GM18499 (cell line): Measurements from ENCODE around the gene ACSM6.
"Not testable (repeated sequence)": the region's sequence is repeated elsewhere in the genome, so short reads cannot be mapped to it uniquely, and the experiment has no call there.

Experiments used
- ATAC-seq: cut with Tn5 transposase; IDR thresholded peaks from one replicate; pipeline ENCODE4 v1.9.1; 2021; ENCODE audit warnings: moderate number of reproducible peaks; ENCODE audit not compliant: insufficient read depth, unreplicated experiment

ACSM6 gene, protein sequence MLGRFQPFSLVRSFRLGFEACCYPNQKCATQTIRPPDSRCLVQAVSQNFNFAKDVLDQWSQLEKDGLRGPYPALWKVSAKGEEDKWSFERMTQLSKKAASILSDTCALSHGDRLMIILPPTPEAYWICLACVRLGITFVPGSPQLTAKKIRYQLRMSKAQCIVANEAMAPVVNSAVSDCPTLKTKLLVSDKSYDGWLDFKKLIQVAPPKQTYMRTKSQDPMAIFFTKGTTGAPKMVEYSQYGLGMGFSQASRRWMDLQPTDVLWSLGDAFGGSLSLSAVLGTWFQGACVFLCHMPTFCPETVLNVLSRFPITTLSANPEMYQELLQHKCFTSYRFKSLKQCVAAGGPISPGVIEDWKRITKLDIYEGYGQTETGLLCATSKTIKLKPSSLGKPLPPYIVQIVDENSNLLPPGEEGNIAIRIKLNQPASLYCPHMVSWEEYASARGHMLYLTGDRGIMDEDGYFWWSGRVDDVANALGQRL

DNA sequence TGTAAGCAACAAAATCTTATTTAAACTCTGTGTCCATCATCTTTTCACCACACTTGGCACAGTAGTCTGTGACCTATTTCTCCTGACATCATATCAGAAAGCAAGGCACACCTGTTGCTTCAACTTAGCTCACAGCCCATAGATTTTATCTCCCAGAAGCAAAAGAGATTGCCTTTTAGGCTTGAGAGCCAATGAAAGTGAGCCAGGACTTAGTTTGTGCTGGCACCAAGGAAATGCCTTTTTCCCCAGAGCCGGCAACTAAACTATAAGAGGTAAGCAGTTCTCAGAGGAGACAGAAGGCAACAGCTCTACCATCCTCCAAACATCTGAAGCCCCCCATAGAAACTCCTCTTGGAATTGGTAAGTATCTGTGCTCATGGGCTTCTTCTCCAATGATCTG is at the start of gene ACSM6:
TSS of gene ACSM6 (plus strand) at position 295 of the 400 bp plus-strand sequence. CDS start 248 bp downstream, outside the sequence.
- no peak for ATAC-seq

DNA sequence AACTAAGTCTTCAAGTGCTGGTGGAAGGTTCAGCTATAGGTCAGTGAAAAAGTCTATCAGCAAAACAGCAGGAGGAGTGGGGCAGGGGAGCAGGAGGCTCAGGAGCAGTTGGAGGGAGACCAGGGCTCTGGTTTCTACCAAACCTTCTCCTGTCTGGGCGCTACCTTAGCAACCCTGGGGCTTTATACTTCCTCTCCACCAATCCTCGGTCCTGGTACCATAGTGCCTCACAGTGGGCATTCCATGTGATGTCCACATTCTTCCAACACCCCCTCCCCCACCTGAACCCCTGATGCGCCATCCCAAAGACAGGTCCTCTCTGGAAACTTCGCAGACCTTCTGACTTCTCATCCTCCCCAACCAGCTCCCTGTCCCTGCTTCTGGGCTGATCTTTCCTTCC is 25.3 kb upstream of the ACSM6 start:
- no peak for ATAC-seq

DNA sequence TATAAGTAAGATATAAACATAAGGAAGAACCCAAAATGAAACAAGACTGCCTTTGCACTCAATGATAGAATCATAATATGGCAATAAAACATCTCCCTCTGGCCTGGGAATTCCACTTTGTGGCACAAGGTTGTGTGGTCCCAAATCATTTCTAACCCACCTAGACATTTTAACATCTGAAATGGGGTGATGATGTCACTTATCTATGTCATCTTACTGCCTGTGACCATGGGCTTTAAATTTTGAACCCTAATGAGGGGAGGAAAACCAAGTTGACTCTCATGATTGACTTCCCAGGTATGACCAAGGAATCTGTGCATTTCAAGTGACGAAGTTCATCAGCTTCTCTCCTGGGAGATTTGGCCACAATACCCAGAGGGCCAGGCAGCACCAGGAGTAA is 24.5 kb upstream of the ACSM6 start:
- no peak for ATAC-seq

DNA sequence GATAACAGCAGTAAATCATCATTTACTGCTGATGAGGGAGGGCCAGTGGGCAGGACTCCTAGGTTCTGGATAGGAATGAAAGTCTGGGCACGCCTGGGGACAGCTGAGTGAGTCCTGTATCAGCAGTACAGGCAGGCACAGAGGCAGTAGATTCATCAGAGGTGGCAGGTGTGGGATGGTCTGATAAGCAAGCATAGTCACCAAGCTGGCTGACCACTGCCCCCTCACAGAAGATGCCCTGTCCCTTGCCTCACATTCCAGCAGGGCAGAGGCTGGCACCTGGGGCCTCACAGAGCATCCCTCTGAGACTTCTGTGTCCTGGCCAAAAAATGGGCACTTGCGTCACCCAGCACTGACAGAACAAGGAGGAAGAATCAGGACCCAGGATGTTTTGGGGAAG is 23.2 kb upstream of the ACSM6 start:
- no peak for ATAC-seq

DNA sequence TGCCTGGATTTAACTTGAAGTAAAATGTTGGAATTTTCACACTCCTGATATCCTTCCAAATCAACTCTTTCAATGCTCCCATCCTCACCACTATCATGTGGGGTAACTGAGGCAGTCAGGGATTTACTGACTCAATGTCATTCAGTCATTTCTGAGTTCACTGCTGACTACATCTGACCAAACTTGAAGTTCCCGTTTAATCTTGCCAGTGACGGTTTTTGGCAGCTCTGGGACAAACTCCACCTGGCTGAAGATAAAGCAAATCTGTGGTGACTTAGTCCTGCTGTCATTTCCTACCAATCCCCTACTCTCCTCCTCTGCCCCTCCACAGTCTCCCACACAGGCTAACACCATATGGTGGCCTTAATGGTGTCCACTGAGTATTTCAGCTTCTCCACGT is 22.7 kb upstream of the ACSM6 start:
- no peak for ATAC-seq

DNA sequence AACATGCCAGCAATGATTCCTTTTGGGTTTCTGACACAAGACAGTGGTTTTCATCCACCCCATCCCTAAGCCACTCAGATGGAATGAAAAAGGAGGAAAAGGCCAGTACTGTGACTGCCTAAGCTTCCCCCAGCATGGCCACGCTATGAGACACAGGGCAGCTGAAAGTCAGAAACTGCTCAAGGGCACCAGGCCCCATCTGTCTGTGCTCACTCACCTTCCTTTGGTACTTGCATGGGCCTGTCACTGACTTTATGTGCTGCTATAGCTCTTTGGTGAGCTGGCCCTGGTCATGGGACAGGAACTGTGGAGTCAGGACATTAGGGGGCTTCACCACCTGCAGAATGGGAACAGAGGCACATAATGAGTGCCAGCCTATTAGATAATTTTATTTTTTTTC is 21.2 kb upstream of the ACSM6 start:
- no peak for ATAC-seq

DNA sequence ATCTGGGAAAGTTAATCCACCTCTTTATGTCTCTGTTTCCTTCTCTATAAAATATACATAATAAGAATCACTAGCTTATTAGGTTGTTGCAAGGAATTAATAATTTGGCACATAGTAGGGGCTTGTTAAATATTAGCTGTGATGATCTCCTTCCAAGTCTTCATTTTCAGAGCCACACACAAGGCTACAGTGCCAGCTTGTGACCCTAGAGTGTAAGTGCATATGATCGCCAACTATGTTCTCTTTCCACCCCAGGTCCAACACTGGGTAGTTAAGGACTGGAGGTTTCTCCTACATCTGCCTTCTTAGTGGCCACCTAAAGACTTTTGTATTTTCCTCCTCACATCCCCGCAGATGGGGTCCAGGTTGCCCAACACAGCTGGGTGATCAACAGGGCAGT is 17.9 kb upstream of the ACSM6 start:
- no peak for ATAC-seq

DNA sequence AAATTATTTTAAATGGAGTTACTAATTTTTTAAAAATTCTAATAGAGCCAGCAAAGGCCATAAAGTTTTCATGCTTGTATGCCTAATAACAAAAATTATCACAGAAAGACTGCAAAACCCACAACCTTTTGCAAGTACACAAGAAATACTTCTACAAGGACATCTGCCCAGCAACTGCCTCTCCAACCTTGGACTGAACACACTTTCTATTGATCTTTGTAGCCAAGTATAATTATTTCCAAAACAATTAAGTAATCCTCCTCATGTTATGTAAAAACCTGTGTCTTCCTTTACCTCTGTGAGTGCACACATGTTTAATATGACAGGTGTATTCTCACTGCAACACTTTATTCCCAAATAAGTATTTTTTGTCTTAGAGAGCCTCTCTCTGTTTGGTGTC is 16.6 kb upstream of the ACSM6 start:
- ATAC-seq = no peak

DNA sequence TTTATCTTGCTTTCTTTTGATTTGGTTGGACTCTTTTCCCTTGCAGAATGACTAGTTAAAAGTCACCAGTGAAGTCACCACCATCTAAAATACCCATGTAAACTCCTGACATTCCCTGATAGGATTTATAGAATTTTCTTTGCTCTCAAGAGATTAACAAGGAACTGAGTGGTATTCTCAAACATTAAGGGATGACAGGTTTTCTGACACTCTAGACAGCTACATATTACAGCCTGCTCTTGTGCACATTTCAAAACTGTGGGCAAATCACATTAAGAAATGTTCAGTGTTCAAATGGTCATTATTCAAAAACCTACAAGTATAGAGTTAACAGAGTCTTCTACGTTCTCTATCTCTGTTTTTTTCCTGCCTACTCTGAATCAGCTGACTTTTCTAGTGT is 15.8 kb upstream of the ACSM6 start:
- no peak for ATAC-seq

DNA sequence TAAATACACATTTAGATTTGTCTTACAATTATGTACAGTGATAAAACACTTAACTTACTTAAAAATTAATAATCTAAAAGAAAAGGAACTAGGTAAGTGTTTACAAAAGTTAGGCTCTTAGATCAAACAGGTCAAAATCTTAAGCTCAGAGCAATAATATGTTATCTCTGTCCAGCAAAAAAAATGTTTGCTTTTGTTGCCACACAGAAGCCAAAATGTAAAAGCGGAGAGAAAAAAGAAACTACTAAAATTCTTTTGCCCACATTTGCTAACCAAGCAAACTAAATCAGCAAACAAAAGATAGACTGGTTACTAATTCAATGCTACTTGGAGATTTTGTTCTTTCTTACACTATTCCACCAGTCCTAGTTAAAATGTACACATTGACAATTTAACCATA is 15.2 kb upstream of the ACSM6 start:
- no peak for ATAC-seq

DNA sequence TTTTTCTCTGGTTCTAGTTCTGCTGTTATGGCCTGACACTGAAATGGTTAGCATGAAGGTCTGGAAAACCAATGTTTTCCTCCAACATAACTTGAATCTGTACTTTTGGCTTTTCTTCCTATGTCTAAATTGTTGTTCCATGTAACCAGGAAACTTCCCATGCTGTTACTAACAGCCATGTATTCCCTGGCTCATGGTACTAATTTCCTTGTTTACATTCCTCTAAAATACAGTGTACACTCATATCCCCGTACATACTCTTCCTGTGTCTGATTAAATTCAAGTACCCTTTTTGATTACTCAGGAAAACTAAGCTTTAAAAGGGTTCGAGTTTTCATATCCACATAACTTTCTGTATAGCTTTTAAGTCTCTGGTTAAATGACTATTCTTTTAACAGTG is 12.3 kb upstream of the ACSM6 start:
- ATAC-seq = no peak

DNA sequence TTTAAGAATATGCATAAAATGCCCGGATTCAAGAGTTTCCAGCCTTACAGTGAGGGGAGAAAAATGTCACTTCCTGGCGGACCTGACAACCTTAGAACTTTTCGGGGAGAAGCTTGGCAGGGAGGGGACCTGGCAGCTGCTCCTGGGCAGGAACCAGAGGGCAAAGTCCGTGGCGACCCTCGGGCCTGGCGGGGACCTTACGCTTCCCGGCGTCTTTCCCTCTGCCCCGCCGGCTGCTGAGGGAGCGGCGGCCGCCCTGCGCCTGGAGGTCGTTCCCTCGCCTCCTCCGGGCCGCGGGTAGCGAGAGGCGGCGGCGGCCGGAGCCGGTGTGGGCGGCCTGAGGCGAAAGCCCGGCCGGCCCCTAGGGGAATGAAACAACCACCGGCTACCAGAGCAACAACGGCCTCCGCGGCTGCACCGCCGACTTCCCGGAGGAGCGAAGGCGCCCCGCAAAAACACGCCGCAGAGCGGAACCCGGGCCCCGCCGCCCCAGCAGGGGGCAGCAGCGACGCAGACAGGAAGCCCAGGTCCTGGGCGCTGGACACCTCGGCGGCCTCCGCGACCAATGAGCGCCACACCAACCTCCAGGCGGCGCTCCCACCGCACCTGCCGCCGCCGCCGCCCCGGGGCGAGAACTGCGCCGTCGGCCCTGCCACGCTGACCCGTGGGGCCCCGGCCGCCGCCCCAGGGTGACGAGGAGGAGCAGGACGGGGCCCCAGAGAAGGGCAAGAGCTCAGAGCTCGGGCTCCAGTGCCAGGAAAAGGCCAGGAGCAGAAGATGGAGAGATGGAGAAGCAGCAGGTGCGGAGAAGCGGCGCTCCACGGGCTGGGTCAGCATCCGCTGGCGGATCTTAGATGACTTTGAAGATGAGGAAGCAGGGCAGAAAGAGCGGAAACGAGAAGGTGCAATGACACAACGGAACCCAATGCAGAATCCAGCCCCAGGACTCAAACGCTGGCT is 10.5 kb upstream of the ACSM6 start:
- ATAC-seq = peak; percentile 86

DNA sequence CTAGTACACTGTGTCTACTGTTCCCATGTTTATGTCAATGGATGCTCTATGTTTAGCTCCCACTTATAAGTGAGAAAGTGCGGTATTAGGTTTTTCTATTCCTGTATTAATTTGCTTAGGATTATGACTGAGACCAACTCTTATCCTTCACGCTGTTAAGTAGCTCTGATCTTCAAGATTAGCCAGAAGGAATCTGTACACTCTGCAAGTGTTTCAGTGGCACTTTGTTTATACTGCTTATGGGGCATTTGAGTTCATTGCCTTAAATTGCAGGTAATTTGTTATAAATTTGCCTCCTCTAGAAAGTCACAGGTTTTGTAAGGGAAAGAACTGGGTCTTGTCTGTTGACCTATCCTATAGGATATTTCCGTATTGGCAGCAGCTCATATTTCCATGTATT is 6.4 kb upstream of the ACSM6 start:
- ATAC-seq = no peak

DNA sequence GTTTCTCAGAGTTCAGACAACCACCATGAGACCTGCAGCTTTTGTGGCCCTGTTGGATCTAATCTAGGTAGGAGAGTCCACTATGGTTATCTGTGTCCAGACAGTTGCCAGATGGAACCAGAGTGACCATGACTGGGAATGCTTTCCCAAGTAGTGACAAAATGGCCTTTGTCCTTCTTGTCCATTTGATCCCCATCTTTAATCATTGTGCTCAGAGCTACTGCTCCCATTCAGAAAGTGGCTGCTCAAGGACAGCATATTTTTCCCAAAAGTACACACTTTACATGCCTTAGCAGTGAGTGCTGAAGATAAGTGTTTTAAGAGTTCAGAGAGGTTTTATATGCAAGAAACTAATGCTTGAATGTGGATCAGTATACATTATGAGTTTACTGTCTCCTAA is 5.4 kb upstream of the ACSM6 start:
- no peak for ATAC-seq

DNA sequence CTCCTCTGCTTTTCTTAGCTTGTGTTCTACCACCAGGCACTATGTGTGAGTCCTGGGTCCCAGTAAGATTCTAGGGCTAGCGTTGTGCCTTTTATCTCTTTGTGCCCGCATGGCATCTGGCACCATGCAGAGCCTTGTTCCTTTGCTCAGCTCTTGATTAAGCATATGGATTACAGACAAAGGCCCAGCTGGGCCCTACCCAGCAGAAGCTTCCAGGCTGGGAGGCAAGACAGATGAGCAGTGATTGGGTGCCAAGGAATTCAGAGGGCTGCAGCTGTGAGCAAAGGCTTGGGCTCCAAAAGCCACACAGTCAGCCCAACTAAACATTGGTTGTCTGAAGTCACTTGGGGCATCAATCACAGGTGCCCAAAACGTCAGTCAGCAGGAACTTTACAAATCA is 2.0 kb downstream of the ACSM6 start:
- ATAC-seq = no peak

DNA sequence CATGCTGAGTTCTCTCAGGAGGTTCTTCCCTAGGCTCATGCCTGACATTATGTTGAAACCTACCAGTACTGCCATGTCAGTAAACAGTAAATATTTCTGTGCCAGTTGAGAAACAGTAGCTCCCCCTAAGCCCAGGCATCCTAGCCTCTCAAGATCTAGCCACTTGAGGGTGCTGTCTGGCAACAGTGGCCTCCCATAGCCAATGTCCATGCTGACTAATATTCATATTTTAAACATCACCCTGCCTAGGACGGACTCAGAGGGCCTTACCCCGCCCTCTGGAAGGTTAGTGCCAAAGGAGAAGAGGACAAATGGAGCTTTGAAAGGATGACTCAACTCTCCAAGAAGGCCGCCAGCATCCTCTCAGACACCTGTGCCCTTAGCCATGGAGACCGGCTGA is 7.7 kb downstream of the ACSM6 start:
- no peak for ATAC-seq

DNA sequence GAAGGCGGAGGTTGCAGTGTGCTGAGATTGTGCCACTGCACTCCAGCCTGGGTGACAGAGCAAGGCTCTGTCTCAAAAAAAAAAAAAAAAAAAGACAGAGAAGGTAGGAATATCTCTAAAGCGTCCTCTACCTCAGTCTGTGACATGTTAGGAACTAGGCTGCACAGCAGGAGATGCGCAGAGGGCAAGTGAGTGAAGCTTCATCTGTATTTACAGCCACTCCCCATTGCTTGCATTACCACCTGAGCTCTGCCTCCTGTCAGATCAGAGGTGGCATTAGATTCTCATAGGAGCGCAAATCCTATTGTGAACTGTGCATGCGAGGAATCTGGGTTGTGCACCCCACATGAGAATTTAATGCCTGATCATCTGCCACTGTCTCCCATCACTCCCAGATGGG is 8.8 kb downstream of the ACSM6 start:
- ATAC-seq = not testable (repeated sequence)

DNA sequence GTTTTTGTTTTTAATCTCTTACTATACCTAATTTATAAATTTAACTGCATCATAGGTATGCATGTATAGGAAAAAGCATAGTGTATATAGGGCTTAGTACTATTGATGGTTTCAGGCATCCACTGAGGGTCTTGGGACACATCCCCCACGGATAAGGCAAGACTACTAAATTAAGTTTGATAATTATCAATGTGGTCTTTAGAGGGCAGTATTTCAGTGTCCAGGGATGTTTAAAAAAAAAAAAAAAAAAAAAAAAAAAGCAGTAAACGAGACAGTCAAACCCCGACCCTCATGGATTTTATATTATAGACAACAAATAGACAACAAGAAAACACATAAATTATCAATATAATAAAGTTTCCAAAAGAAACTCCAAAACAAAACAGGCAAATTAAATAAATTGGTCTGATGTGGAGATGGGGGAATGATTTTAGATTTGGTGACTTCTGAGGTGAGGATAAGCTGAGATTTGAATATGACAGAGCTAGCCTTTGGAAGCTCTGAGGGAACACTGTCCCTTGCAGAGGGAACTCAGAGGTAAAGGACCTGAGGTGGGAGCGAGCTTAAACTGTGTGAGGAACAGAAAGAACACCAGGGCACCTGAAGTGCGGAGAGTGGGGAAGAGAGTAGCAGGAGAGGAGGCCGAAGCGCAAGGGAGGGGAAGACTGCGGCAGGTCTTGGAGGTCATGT is 14.8 kb downstream of the ACSM6 start:
- ATAC-seq = no peak

DNA sequence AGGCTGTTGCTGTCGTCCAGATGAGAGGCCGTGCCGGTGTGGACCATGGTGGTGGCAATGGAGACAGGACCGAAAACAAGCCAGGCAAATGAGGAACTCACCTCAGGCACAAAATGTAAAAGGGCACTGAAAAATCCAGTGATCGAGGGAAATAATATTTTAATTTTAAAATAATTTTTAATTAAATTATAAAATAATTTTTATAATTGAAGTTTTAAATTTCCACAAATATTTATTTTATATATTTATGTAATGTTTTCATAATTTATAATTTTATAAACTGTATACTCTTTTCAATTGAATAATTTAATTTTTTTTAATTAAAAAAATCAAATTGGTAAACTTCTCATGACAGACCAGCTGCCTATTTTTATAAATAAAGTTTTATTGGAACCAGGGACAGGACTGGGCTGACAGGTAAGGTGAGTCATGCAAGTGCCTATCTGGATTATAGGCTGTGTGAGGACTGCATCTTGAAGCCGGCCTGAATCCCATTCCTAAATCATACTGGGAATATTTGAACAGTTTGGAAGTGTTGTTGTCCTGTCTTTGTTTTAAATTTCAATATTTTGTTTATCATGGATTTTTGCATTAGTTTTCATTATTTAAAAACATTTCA is 15.6 kb downstream of the ACSM6 start:
- no peak for ATAC-seq

DNA sequence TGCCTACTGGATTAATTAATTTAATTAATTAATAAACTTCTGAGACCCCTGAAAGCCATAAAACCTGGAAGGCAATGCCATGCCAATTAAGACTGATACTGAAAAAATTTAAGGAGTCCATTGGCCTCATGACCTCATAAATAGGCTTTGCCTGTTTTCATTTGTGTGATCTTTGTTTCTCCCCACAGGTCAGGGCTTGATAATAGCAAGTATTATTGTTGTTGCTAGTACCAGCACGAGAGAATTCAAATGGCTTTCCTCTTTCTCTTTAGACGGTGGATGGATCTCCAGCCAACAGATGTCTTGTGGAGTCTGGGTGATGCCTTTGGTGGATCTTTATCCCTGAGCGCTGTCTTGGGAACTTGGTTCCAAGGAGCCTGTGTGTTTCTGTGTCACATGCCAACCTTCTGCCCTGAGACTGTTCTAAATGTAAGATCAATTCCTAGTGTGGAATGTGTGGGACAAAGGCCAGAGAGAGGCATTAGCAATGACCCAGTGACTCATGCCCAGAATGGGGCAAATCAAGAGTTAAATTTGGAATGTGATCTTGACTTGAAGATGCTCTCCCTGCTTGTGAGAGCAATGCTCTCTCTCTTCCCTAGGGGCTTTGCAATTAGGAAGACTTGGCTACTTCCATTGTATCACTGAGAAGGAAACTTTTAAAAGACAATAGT is 17.7 kb downstream of the ACSM6 start:
- ATAC-seq = no peak
